ENCODE results near the gene MCUR1. TPM values are rescaled to one million over a fixed set of nuclear protein-coding genes. Genes with fewer than 3 reads are reported as not detected.
A peak's percentile ranks its signal among the peaks of the same experiment; 100 is the strongest.

Gene MCUR1
- total RNA-seq, 2 experiments from 2014 or later, result 27.7 to 31.1 TPM

DNA sequence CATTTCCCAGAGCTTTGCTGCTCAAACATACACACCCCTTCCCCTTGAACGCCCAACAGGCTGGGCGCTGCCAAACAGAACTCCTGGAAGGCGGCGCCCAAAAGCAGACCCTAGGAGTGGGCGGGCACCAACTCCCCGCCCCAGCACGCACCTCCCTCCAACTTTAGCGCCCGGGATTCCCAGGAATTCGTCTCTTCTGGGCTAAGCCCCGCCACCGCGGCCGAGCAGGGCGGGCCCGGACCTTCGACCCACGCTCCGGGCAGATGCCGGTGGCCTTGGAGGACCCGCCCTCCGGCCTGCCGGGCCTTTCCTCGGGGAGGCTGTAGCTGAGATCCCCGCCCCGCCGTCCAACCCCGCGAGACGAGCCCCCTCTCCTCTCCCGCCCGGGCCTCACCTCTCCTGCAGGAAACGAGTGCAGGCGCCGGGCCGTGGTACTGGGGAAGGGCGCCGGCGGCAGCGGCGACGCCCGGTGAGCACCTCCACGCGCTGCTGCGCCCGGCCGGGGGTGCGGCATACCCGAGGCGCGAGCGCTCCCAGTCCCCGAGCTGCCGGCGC, 659 bp downstream of the MCUR1 start:
- Mint-ChIP-seq H3K9me3 (ENCODE audit: low read depth) (no peaks in the 10 kb centered on the region), H3K4me3 (peak overlapping the region; percentile 86), H3K27me3 (peaks cover 4% of the 10 kb centered on the region), H3K27ac (peak overlapping the region; percentile 77), H3K4me1 (peaks cover 26% of the 10 kb centered on the region), H3K36me3 (peaks cover 3% of the 10 kb centered on the region)
- ATAC-seq, result peak; percentile 25
- CTCF ChIA-PET, result interaction anchor here (1.0 to 4.1 kb wide), 5 partner anchors 12 to 239 kb away, joined by 3 to 22 read pairs (median 5); partner anchors contain the start of genes NOL7 and SIRT5
- no peak for DNase-seq

- peaks cover 3% of the 10 kb centered on the region for H3K27me3 Mint-ChIP-seq
- peak overlapping the region; percentile 77 for H3K27ac Mint-ChIP-seq
- ATAC-seq, result no peak
- H3K9me3 Mint-ChIP-seq (ENCODE audit: low read depth), result no peaks in the 10 kb centered on the region
- H3K4me3 Mint-ChIP-seq, result peak overlapping the region; percentile 86
- CTCF ChIA-PET, result interaction anchor here (1.3 to 4.1 kb wide), 3 partner anchors 18 to 238 kb away, joined by 5 to 22 read pairs (median 10); partner anchors contain the start of genes NOL7 and SIRT5
- no peak for DNase-seq
- peaks cover 26% of the 10 kb centered on the region for H3K4me1 Mint-ChIP-seq
- H3K36me3 Mint-ChIP-seq, result peaks cover 3% of the 10 kb centered on the region
These were observed 1.3 kb downstream of the MCUR1 start for GRCh38 chr6:13813026-13813425.

GRCh38 chr6:13812359-13812642, 2.1 kb downstream of the MCUR1 start:
- ATAC-seq, result no peak
- no peak overlapping the region for H3K4me3 Mint-ChIP-seq
- peaks cover 26% of the 10 kb centered on the region for H3K4me1 Mint-ChIP-seq

GRCh38 chr6:13811627-13812358, 2.6 kb downstream of the MCUR1 start:
- H3K4me3 Mint-ChIP-seq, result no peak overlapping the region

More at GRCh38 chr6:13812359-13812642, 2.1 kb downstream of the MCUR1 start:
- H3K27ac Mint-ChIP-seq, result no peak overlapping the region
- no peaks in the 10 kb centered on the region for H3K27me3 Mint-ChIP-seq
- CTCF ChIA-PET, result interaction anchor here (1.0 to 4.1 kb wide), 5 partner anchors 9 to 255 kb away, joined by 3 to 22 read pairs (median 4); partner anchors contain the start of gene NOL7
- DNase-seq, result no peak
- H3K9me3 Mint-ChIP-seq (ENCODE audit: low read depth), result no peaks in the 10 kb centered on the region
- H3K36me3 Mint-ChIP-seq, result peaks cover 3% of the 10 kb centered on the region

DNA sequence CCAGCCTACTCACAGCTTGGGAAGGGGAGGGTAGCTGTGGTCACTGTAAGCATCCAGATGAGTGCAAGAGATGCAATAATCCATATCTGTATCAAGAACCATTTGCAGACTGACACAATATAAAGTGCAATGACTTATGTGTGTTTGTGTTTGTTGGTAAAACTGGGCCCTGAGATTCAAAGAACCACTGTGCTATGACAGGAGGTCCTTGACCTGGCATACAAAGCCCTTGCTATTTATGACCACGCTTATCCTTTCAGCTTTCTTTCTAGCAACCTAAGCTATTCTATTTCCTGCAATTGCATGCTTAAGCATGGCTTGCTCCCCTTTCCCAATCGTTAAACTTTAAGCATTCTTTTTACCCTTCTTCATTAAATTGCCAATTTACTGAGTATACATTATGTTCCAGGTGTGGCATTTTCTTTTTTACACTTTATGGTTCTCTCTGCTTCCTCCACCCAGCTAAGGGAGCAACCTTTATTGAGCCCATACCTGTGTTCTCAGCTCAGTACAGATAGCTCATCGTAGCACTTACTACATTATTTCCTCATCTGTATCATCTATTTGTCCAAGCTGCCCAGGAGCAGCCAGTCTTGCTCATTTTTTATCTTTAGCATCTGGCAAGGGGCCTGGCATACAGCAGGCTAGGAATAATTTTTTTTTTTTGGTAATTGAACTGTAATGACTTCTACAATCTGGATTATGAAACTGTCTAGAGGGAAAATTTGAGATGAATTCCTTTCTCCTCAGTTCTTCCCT, 3.5 kb downstream of the MCUR1 start:
- Mint-ChIP-seq H3K4me3 (no peak overlapping the region), H3K4me1 (peaks cover 26% of the 10 kb centered on the region), H3K9me3 (ENCODE audit: low read depth) (no peaks in the 10 kb centered on the region), H3K36me3 (peaks cover 9% of the 10 kb centered on the region), H3K27ac (no peak overlapping the region), H3K27me3 (no peaks in the 10 kb centered on the region)
- no peak for ATAC-seq
- CTCF ChIA-PET, result interaction anchor here (1.0 to 1.2 kb wide), 2 partner anchors 16 to 256 kb away, joined by 4 to 5 read pairs; no protein-coding TSS in a partner anchor
- no peak for DNase-seq

More at GRCh38 chr6:13811627-13812358, 2.6 kb downstream of the MCUR1 start:
- ATAC-seq, result no peak
- Mint-ChIP-seq H3K4me1 (peaks cover 26% of the 10 kb centered on the region), H3K27ac (no peak overlapping the region), H3K9me3 (ENCODE audit: low read depth) (no peaks in the 10 kb centered on the region), H3K36me3 (peaks cover 6% of the 10 kb centered on the region), H3K27me3 (no peaks in the 10 kb centered on the region)
- no peak for DNase-seq
- CTCF ChIA-PET, result interaction anchor here (1.0 to 4.1 kb wide), 4 partner anchors 9 to 255 kb away, joined by 3 to 22 read pairs (median 4); no protein-coding TSS in a partner anchor

DNA sequence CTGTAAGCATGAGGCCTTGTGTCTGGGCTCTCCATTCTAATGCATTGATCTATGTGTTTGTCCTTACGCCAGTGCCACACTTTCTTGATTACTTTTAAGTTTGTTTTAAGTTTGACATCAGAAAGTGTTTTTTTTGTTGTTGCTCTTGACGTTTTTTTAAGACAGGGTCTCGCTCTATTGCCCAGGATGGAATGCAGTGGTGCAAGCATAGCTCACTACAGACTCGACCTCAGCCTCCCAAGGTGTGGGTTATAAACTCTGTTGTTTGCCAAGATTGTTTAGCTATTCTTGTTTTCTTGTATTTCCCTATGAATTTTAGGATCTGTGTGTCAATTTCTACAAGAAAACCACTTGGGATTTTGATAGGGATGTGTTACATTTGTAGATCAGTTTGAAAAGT, 5.6 kb downstream of the MCUR1 start:
- CTCF ChIA-PET, result interaction anchor here (0.6 to 1.4 kb wide), 3 partner anchors 237 to 1561 kb away, joined by 3 to 4 read pairs (median 3); no protein-coding TSS in a partner anchor
- Mint-ChIP-seq H3K36me3 (peaks cover 13% of the 10 kb centered on the region), H3K9me3 (ENCODE audit: low read depth) (no peaks in the 10 kb centered on the region), H3K27ac (no peak overlapping the region), H3K27me3 (no peaks in the 10 kb centered on the region), H3K4me3 (no peak overlapping the region), H3K4me1 (peaks cover 19% of the 10 kb centered on the region)
- ATAC-seq, result no peak
- no peak for DNase-seq

DNA sequence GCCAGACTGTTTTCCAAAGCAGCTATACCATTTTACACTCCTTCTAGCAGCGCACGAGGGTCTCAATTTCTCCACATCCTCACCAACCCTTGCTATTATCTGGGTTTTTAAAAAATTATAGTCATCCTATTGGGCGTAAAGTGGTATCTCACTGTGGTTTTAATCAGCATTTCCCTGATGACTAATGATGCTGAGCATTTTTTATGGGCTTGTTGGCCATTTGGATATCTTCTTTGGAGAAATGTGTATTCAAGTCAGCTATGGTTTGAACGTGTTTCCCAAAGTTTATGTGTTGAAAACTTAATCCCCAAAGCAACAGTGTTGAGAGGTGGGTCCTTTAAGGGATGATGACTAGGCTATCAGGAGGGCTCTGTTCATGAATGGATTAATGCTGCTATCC, 6.7 kb downstream of the MCUR1 start:
- ATAC-seq (no peak), DNase-seq (no peak)
- Mint-ChIP-seq H3K36me3 (peaks cover 13% of the 10 kb centered on the region), H3K4me1 (peaks cover 15% of the 10 kb centered on the region), H3K9me3 (ENCODE audit: low read depth) (no peaks in the 10 kb centered on the region), H3K27ac (no peak overlapping the region), H3K4me3 (no peak overlapping the region), H3K27me3 (no peaks in the 10 kb centered on the region)
- CTCF ChIA-PET, result interaction anchor here (1.4 to 1.9 kb wide), 2 partner anchors 12 to 238 kb away, joined by 3 to 7 read pairs; no protein-coding TSS in a partner anchor

- H3K27ac Mint-ChIP-seq, result no peak overlapping the region
- H3K9me3 Mint-ChIP-seq (ENCODE audit: low read depth), result no peaks in the 10 kb centered on the region
- peaks cover 23% of the 10 kb centered on the region for H3K36me3 Mint-ChIP-seq
- ATAC-seq (no peak), DNase-seq (no peak)
- H3K27me3 Mint-ChIP-seq, result no peaks in the 10 kb centered on the region
- CTCF ChIA-PET, result interaction anchor here (0.9 kb wide), 1 partner anchor 9 kb away, joined by 3 read pairs; no protein-coding TSS in a partner anchor
- H3K4me1 Mint-ChIP-seq, result no peaks in the 10 kb centered on the region
- no peak overlapping the region for H3K4me3 Mint-ChIP-seq
These were observed 10.8 kb downstream of the MCUR1 start for GRCh38 chr6:13803581-13803980.

- CTCF ChIA-PET, result no interaction called here
- Mint-ChIP-seq H3K4me3 (no peak overlapping the region), H3K36me3 (peaks cover 19% of the 10 kb centered on the region), H3K9me3 (ENCODE audit: low read depth) (no peaks in the 10 kb centered on the region), H3K27me3 (no peaks in the 10 kb centered on the region), H3K27ac (no peak overlapping the region), H3K4me1 (peaks cover 2% of the 10 kb centered on the region)
- no peak for ATAC-seq
- no peak for DNase-seq
These were observed 13.7 kb downstream of the MCUR1 start for GRCh38 chr6:13800615-13801014.

DNA sequence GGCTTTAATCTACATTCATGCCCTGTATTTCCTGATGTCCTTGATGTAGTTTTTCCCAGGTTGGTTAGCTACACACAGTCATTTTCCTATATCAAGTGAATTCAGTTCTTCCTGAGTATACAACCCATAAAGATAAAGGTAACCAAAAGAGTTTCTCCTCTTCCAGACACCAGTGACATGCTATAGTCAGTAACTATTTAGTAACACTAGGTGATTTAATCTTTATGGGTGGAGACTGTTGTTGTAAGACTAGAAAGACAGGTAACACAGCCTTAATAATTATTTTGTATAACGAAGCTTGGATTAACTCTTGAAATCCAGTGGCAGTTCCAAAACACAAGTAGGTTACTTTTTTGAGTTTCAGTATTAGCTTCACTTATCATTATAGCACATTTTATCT, 17.6 kb downstream of the MCUR1 start:
- CTCF ChIA-PET, result interaction anchor here (1.1 to 4.5 kb wide), 5 partner anchors 10 to 270 kb away, joined by 3 to 23 read pairs (median 7); no protein-coding TSS in a partner anchor

DNA sequence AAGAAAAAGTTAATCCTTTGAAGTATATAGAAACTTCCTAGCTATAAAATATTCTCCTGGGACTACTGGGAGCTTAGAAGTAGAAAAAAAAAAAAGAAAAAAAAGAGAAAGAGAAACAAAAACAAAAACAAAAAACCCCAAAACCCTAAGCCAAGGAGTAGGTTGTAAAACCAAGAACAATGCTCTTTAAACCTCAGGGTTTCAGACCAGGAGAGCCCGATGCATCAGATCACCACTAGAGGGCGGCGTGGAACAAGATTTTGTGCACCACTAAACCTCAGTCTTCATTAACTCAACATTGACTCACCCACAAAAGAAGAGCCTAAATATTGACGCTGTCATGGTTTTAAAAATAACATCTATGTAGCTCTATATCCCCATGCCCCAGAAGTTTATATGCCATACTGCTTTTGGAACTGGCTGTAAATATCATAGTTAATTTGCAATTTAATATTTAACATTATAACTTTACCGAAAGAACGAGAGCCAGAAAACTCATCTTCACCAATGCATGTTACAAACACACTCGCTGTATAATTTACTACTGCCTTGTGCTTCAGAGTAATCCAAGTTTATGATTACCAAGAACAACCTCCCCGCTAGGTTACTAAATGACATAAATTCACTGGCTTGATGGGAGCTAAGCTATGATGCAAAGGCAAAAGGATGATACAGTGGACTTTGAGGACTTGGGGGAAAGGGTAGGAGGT, 19.2 kb downstream of the MCUR1 start:
- Mint-ChIP-seq H3K27me3 (no peaks in the 10 kb centered on the region), H3K27ac (peak overlapping the region; percentile 60), H3K36me3 (peaks cover 15% of the 10 kb centered on the region), H3K4me3 (no peak overlapping the region), H3K9me3 (ENCODE audit: low read depth) (no peaks in the 10 kb centered on the region), H3K4me1 (peaks cover 33% of the 10 kb centered on the region)
- CTCF ChIA-PET, result interaction anchor here (0.6 to 4.5 kb wide), 24 partner anchors 10 to 346 kb away, joined by 3 to 23 read pairs (median 5); partner anchors contain the start of genes MCUR1, NOL7 and SIRT5
- ATAC-seq (peak; percentile 96), DNase-seq (peak; percentile 93)

More for the DNA sequence above, 17.6 kb downstream of the MCUR1 start:
- no peaks in the 10 kb centered on the region for H3K27me3 Mint-ChIP-seq
- peaks cover 33% of the 10 kb centered on the region for H3K4me1 Mint-ChIP-seq
- H3K4me3 Mint-ChIP-seq, result no peak overlapping the region
- no peak overlapping the region for H3K27ac Mint-ChIP-seq
- H3K9me3 Mint-ChIP-seq (ENCODE audit: low read depth), result no peaks in the 10 kb centered on the region
- H3K36me3 Mint-ChIP-seq, result peaks cover 18% of the 10 kb centered on the region
- DNase-seq (no peak), ATAC-seq (no peak)

DNA sequence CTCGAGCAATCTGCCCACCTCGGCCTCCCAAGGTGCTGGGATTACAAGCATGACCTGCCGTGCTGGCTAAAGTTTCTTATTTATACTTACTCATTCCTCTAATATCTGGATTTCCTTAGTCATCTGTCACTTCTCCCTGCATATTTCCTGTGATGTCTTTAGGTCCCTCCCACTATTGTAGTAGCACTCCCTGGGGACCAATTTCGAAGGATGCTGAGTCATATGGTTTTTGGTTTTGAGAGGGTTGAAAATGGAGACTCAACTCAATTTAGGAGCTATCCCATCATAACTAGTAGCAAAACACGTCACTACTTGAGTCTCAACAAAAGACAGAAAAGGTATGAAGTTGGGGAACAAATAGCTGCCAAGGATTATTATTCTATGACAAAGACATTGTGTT, 20.2 kb downstream of the MCUR1 start:
- ATAC-seq, result no peak
- no peaks in the 10 kb centered on the region for H3K9me3 Mint-ChIP-seq (ENCODE audit: low read depth)
- H3K4me3 Mint-ChIP-seq, result no peak overlapping the region
- H3K36me3 Mint-ChIP-seq, result peaks cover 21% of the 10 kb centered on the region
- peak overlapping the region; percentile 58 for H3K27ac Mint-ChIP-seq
- CTCF ChIA-PET, result interaction anchor here (1.2 to 4.5 kb wide), 8 partner anchors 9 to 272 kb away, joined by 3 to 23 read pairs (median 8); partner anchors contain the start of genes MCUR1, NOL7 and SIRT5
- DNase-seq, result no peak
- H3K4me1 Mint-ChIP-seq, result peaks cover 33% of the 10 kb centered on the region
- H3K27me3 Mint-ChIP-seq, result no peaks in the 10 kb centered on the region

Measured in activated CD8-positive, alpha-beta memory T cell treated with anti-CD3 and anti-CD28 coated beads, Interleukin-2, amount 10 ng/mL, durations not matched to agents 7 days and 5 days (primary cell).